Heart right ventricle (tissue), 16 donors: ENCODE data around the gene RCOR3. TPM values are rescaled to one million over a fixed set of nuclear protein-coding genes. Genes with fewer than 3 reads are reported as not detected.
"Not testable (repeated sequence)": the region's sequence is repeated elsewhere in the genome, so short reads cannot be mapped to it uniquely, and the experiment has no call there.

Source experiments
- ATAC-seq, 8 donors: fragments of 200-7000 bp; cut with Tn5 transposase; one replicate each; pipeline ENCODE4 v1.9.1; 2020; ENCODE audit warnings: mild to moderate bottlenecking in 8 of 8, moderate library complexity in 8 of 8, moderate number of reproducible peaks in 1 of 8
- DNase-seq, 2 donors: peaks; one replicate each; pipeline ENCODE4 v3.0.0-alpha.2; 2020
- H3K27ac ChIP-seq, 10 donors: fragments of 200-600 bp; sonication (generic) in 2 of 10; one replicate each; pipeline versions ENCODE4 v1.5.0 to v1.8.0; 2020 to 2022; ENCODE audit warnings: mild to moderate bottlenecking in 3 of 10
- H3K27me3 ChIP-seq, 7 donors: fragments of 200-600 bp; one replicate each; pipeline ENCODE4 v1.8.0; 2021 to 2022; ENCODE audit warnings: mild to moderate bottlenecking in 2 of 7
- H3K36me3 ChIP-seq, 9 donors: fragments of 200-600 bp; sonication (generic) in 1 of 9; one replicate each; pipeline versions ENCODE4 v1.5.0 to v1.8.0; 2020 to 2022; ENCODE audit warnings: mild to moderate bottlenecking in 2 of 9
- H3K4me1 ChIP-seq, 9 donors: fragments of 200-600 bp; sonication (generic) in 1 of 9; one replicate each; pipeline versions ENCODE4 v1.5.0 to v1.8.0; 2020 to 2022; ENCODE audit warnings: mild to moderate bottlenecking in 4 of 9
- H3K4me3 ChIP-seq, 10 donors: fragments of 200-600 bp; sonication (generic) in 2 of 10; one replicate each; pipeline versions ENCODE4 v1.5.0 to v1.8.0; 2020 to 2022; ENCODE audit warnings: mild to moderate bottlenecking in 7 of 10, moderate library complexity in 2 of 10
- H3K9me3 ChIP-seq, 11 donors: fragments of 200-600 bp in 10 of 11; sonication (generic) in 2 of 11; one replicate each; pipeline versions ENCODE4 v1.5.0 to v1.8.0; 2013 to 2022; ENCODE audit warnings: mild to moderate bottlenecking in 2 of 11, control low read depth in 1 of 11, moderate library complexity in 1 of 11
- WGBS, 2 donors: extraction: QIAGEN DNeasy Blood & Tissue Kit; methylation state at CpG; one replicate each; pipeline ENCODE4 v1.1.7; 2013; ENCODE audit warnings: inconsistent platforms in 1 of 2; 5-methylcytosine and 5-hydroxymethylcytosine counted together
- intact Hi-C, 10 donors: fragments of 100-400 bp; cut with DNase I; formaldehyde crosslinking; loops; one replicate each; pipeline versions ENCODE4 v1.11.1 to v1.14.2; 2022
- polyA plus RNA-seq, 2 donors: library from polyadenylated mRNA; stranded (reverse); fragments of 200-250 nt; gene quantifications; one replicate each; pipeline ENCODE4 v1.2.3, GENCODE V29; 2013
- total RNA-seq, 10 donors: library from RNA; stranded (reverse); fragmentation: NEBNext Ultra II Directional in 3 of 10; extraction: Animal tissue kit (Norgen Biotek cat#: 25700) in 3 of 10; gene quantifications; one replicate each; pipeline versions ENCODE4 v1.2.1 to v1.2.4, GENCODE V29; 2021 to 2023
- TF ChIP-seq, protein P1 (sequence below), 9 donors: fragments of 200-600 bp; sonication (generic) in 2 of 9; IDR thresholded peaks; one replicate each; pipeline versions ENCODE4 v1.5.0 to v1.8.0; 2021 to 2022; ENCODE audit warnings: antibody characterized with exemption in 9 of 9, mild to moderate bottlenecking in 5 of 9, moderate library complexity in 1 of 9
- donor health status: Arrhythmogenic right ventricular cardiomyopathy.
- donor health status: ischemic (EF 13 %, LVEDD 7.1; RV severe dilation, severe dysfunction).
- donor health status: healthy with polysubstance abuse.
- donor health status: DM: no; HTN: yes; CAD: no.
- donor health status: DM: no; HTN: no; CAD: no.
- donor health status: ischemic (EF 25% LVEDD 6.9; RV normal size, moderate dysfunction).
- donor health status: ischemic (EF 25% LVEDD 5.7; RV mildly dilated, moderate dysfunction).
- donor health status: healthy.
- donor health status: DM: yes; HTN: yes; CAD: no.
- donor health status: Ischemic cardiomyopathy.
- donor health status: ischemic (EF 35%, LVEDD 5.7; RV mildly dilated, moderate dysfunction).
- donor health status: nonischemic (EF 11% LVEDD 7.7; RV severe dilation, severe dysfunction).
- donor health status: DM: yes; HTN: yes; CAD: no.
- donor health status: PGD.
- donor health status: ischemic (EF 29% LVEDD 5.4; RV normal size, mild dysfunction).
- donor health status: nonischemic (EF 23%, LVEDD 6.1; RV moderate dilation, normal function).

The RCOR3 gene
- total and polyA plus RNA-seq, 12 donors, result 17.7 to 65.5 (median 50.1) TPM

DNA sequence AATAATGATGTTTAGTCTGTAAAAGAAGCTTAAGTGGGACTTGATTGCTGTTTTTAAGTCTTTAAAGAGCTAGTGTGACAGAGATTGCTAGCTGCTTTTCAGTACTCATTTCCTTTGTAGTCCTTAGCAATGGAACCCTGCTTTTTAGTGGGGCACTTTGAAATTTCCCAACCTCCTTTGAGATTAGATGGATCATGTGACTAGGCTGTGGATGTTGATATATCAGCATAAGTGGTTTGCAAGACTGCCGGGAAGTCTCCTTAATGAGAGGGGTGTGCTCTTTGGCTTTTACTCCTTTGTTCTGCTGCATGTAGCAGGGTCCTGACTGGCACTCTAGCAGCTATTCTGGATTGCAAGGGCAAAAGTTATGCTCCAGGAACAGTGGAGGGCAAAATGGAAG, 11.2 kb upstream of the RCOR3 start:
- Histone ChIP-seq H3K4me1 (no peaks in the 10 kb centered on the region), H3K27me3 (peaks cover 0 to 8% (median 0%) of the 10 kb centered on the region in 7 donors), H3K4me3 (no peak overlapping the region), H3K36me3 (no peaks in the 10 kb centered on the region), H3K9me3 (no peaks in the 10 kb centered on the region), H3K27ac (no peak overlapping the region)
- WGBS, 2 donors, result 0 to 10% methylated on average over 1 of the region's 1 CpG
- DNase-seq (no peak), ATAC-seq (no peak)
- TF ChIP-seq, protein P1, sequence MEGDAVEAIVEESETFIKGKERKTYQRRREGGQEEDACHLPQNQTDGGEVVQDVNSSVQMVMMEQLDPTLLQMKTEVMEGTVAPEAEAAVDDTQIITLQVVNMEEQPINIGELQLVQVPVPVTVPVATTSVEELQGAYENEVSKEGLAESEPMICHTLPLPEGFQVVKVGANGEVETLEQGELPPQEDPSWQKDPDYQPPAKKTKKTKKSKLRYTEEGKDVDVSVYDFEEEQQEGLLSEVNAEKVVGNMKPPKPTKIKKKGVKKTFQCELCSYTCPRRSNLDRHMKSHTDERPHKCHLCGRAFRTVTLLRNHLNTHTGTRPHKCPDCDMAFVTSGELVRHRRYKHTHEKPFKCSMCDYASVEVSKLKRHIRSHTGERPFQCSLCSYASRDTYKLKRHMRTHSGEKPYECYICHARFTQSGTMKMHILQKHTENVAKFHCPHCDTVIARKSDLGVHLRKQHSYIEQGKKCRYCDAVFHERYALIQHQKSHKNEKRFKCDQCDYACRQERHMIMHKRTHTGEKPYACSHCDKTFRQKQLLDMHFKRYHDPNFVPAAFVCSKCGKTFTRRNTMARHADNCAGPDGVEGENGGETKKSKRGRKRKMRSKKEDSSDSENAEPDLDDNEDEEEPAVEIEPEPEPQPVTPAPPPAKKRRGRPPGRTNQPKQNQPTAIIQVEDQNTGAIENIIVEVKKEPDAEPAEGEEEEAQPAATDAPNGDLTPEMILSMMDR (IDR thresholded peaks at IDR 0.05), result no peak
- intact Hi-C loops, result no loop called here

DNA sequence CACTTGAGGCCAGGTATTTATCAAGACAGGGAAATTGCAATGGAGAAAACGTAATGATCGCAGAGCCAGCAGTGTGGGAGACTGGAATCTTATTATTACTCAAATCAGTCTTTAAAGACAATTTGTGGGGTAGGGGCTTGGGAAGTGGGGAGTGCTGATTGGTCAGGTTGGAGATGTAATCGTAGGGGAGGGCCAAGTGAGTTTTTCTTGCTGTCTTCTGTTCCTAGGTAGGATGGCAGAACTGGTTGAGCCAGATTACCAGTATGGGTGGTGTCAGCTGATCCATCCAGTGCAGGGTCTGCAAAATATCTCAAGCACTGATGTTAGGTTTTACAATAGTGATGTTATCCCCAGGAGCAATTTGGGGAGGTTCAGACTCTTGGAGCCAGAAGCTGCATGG, 9.6 kb upstream of the RCOR3 start:
- DNase-seq, H3K27ac ChIP-seq, ATAC-seq, H3K36me3 ChIP-seq, H3K9me3 ChIP-seq, H3K4me3 ChIP-seq, intact Hi-C loops, H3K27me3 ChIP-seq, H3K4me1 ChIP-seq: not testable (repeated sequence)
- 86 to 91% methylated on average over 3 of the region's 3 CpGs for WGBS, 2 donors

DNA sequence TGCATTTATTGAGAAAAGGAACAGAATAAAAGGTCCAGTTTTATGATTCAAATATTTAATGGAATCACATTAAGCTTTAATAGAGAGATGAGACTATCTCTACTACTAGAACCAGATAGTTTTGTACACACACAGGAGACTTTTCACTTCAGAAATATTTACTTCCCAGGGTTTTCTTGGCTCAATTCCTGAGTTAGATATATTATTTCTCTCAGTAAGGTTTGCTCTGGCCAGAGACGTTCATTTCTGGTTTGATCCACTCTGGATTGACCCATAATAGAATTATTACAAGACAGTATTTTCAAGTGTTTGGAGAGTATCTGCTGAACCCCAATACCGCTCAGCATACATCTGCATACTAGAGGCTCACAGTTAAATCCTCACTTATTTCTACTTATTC, 1.3 kb upstream of the RCOR3 start:
- H3K36me3 ChIP-seq, result peaks cover 0 to 11% (median 0%) of the 10 kb centered on the region in 9 donors
- DNase-seq (no peak), ATAC-seq (no peak)
- H3K27ac ChIP-seq, result peak overlapping the region; percentile 97 to 99 (median 99)
- H3K4me1 ChIP-seq, result peaks cover 0 to 29% (median 22%) of the 10 kb centered on the region in 9 donors
- TF ChIP-seq, protein P1 (IDR thresholded peaks at IDR 0.05), result no peak
- intact Hi-C loops, result no loop called here
- peak overlapping the region; percentile 58 to 98 (median 88) for H3K4me3 ChIP-seq
- 2 to 6% methylated on average over 2 of the region's 2 CpGs for WGBS, 2 donors
- no peaks in the 10 kb centered on the region for H3K9me3 ChIP-seq
- H3K27me3 ChIP-seq, result no peaks in the 10 kb centered on the region

DNA sequence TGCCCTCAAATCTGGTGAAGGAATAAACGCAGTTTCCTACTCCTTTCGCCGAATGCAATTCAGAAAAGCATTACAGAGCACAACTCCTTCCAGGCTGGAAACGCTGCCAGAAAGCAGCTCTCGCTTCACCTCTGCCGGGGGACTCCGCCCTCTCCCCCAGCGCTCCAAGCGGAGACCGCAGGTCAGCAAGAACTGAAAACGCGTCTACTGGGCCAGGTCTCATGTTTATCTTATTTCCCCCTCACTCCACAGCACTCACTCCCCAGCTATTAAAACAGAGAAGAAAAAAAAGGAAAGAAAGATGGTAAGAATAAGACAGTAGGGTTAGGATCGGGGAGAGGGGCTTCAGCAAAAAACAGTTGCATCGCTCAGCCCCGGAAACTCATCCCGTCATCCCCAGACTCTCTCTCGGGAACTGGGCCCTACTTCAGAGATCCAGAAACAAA, 833 bp upstream of the RCOR3 start:
- TF ChIP-seq, protein P1 (IDR thresholded peaks at IDR 0.05), result no peak
- Histone ChIP-seq H3K9me3 (peaks cover 0 to 3% (median 0%) of the 10 kb centered on the region in 11 donors), H3K27ac (peak overlapping the region; percentile 97 to 99 (median 99)), H3K4me3 (peak overlapping the region; percentile 58 to 98 (median 88)), H3K4me1 (peaks cover 0 to 29% (median 22%) of the 10 kb centered on the region in 9 donors), H3K27me3 (no peaks in the 10 kb centered on the region), H3K36me3 (peaks cover 0 to 12% (median 0%) of the 10 kb centered on the region in 9 donors)
- WGBS, 2 donors, result 0% methylated on average over 17 of the region's 17 CpGs
- peak; percentile 82 to 84 for DNase-seq
- ATAC-seq, result peak; percentile 48 to 70 (median 60)
- intact Hi-C loops, result no loop called here

DNA sequence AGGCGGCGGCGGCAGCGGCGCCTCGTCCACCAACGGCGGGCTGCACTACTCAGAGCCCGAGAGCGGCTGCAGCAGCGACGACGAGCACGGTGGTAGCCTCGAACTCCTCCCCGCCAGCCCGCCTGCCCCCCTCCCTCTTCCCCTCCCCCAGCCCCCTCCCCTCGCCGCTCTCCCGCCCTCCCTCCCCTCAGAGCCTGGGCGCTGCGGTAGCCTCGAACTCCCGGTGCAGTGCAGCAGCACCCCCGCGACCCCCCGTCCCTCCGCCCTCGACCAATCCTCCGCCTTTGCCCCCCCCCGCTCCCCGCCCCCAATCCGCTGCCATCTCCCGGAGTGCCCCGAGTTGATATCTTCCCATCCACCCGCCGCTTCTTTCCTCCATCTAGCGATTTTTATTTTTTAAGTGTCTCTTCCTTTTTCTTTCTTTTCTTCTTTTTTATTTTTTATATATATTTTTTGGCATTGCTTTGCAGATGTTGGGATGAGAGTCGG, 516 bp downstream of the RCOR3 start:
- Histone ChIP-seq H3K36me3 (peaks cover 0 to 26% (median 0%) of the 10 kb centered on the region in 9 donors), H3K27ac (peak overlapping the region; percentile 97 to 99 (median 99)), H3K9me3 (peaks cover 0 to 3% (median 0%) of the 10 kb centered on the region in 11 donors), H3K4me1 (peaks cover 0 to 29% (median 26%) of the 10 kb centered on the region in 9 donors), H3K4me3 (peak overlapping the region; percentile 58 to 98 (median 92)), H3K27me3 (no peaks in the 10 kb centered on the region)
- intact Hi-C loops, result loop anchor here in 1 of 10 donors (5.0 kb wide), 1 partner anchor 48 kb away; no protein-coding TSS in a partner anchor
- TF ChIP-seq, protein P1 (IDR thresholded peaks at IDR 0.05), result no peak
- DNase-seq (peak; percentile 61 to 62), ATAC-seq (peak; percentile 17 to 70 (median 30))
- WGBS, 2 donors, result 0 to 1% methylated on average over 23 to 37 of the region's 39 CpGs
